Measurements from ENCODE around the gene TMEM98.

Gene TMEM98

GRCh38 chr17:32907583-32907982 is 20.4 kb upstream of the TMEM98 start:
- DNase-seq (ENCODE audit: low read depth), result no peak
- TF ChIP-seq CTCF (IDR thresholded peaks at IDR 0.05; ENCODE audit: control insufficient read depth, extremely low read depth, insufficient read depth), result no peak
- H3K4me3 ChIP-seq (ENCODE audit: low read depth, low read length), result no peak overlapping the region

- TF ChIP-seq CTCF (IDR thresholded peaks at IDR 0.05; ENCODE audit: control insufficient read depth, extremely low read depth, insufficient read depth), result peak; percentile 84
- no peak overlapping the region for H3K4me3 ChIP-seq (ENCODE audit: low read depth, low read length)
- peak; percentile 77 for DNase-seq (ENCODE audit: low read depth)
These were observed 18.1 kb upstream of the TMEM98 start for GRCh38 chr17:32909787-32910369.

GRCh38 chr17:32910769-32911168 is 17.2 kb upstream of the TMEM98 start:
- no peak overlapping the region for H3K4me3 ChIP-seq (ENCODE audit: low read depth, low read length)
- no peak for TF ChIP-seq CTCF (IDR thresholded peaks at IDR 0.05; ENCODE audit: control insufficient read depth, extremely low read depth, insufficient read depth)
- no peak for DNase-seq (ENCODE audit: low read depth)

GRCh38 chr17:32912218-32912897 is 15.6 kb upstream of the TMEM98 start:
- TF ChIP-seq CTCF (IDR thresholded peaks at IDR 0.05; ENCODE audit: control insufficient read depth, extremely low read depth, insufficient read depth), result peak; percentile 51
- peak; percentile 98 for DNase-seq (ENCODE audit: low read depth)
- peak overlapping the region; percentile 20; the same call in 1 of the 2 replicates for H3K4me3 ChIP-seq (ENCODE audit: low read depth, low read length)

GRCh38 chr17:32913593-32913992 is 14.4 kb upstream of the TMEM98 start:
- no peak for TF ChIP-seq CTCF (IDR thresholded peaks at IDR 0.05; ENCODE audit: control insufficient read depth, extremely low read depth, insufficient read depth)

GRCh38 chr17:32914181-32914580 is 13.8 kb upstream of the TMEM98 start:
- DNase-seq (ENCODE audit: low read depth), result no peak
- no peak overlapping the region for H3K4me3 ChIP-seq (ENCODE audit: low read depth, low read length)
- no peak for TF ChIP-seq CTCF (IDR thresholded peaks at IDR 0.05; ENCODE audit: control insufficient read depth, extremely low read depth, insufficient read depth)

More at GRCh38 chr17:32913593-32913992, 14.4 kb upstream of the TMEM98 start:
- H3K4me3 ChIP-seq (ENCODE audit: low read depth, low read length), result no peak overlapping the region
- no peak for DNase-seq (ENCODE audit: low read depth)
